Loucy (cell line): ENCODE measurements around the gene JAZF1.

Source experiments
- H2AFZ ChIP-seq: fragments of 200-600 bp; sonication (generic); 2 replicates; pipeline ENCODE4 v1.6.0; 2016; ENCODE audit warnings: antibody characterized with exemption, mild to moderate bottlenecking, low read length, moderate library complexity
- H3F3A ChIP-seq: fragments of 200-600 bp; 2 replicates; pipeline ENCODE4 v1.6.0; 2016; ENCODE audit warnings: antibody characterized with exemption, low read depth, mild to moderate bottlenecking
- H3K27me3 ChIP-seq: fragments of 200-600 bp; sonication (generic); 2 replicates; pipeline ENCODE4 v1.6.1; 2014; ENCODE audit warnings: low read length, mild to moderate bottlenecking; ENCODE audit not compliant: insufficient read depth, poor library complexity, severe bottlenecking
- H3K36me3 ChIP-seq: fragments of 200-600 bp; sonication (generic); 2 replicates; pipeline ENCODE4 v1.6.1; 2016; ENCODE audit warnings: low read length; ENCODE audit not compliant: insufficient read depth
- H3K4me1 ChIP-seq: fragments of 200-600 bp; sonication (generic); 2 replicates; pipeline ENCODE4 v1.5.1; 2014; ENCODE audit warnings: low read length, mild to moderate bottlenecking; ENCODE audit not compliant: insufficient read depth, poor library complexity, severe bottlenecking
- H3K4me2 ChIP-seq: fragments of 200-600 bp; sonication (generic); 2 replicates; pipeline ENCODE4 v1.6.0; 2014; ENCODE audit warnings: antibody characterized with exemption, low read length, low read depth, mild to moderate bottlenecking; ENCODE audit not compliant: poor library complexity, severe bottlenecking
- H3K4me3 ChIP-seq: fragments of 200-600 bp; sonication (generic); 2 replicates; pipeline ENCODE4 v1.5.1; 2014; ENCODE audit warnings: low read length, mild to moderate bottlenecking, mixed read lengths; ENCODE audit not compliant: poor library complexity, severe bottlenecking
- H3K79me2 ChIP-seq: fragments of 200-600 bp; sonication (generic); 2 replicates; pipeline ENCODE4 v1.6.1; 2014; ENCODE audit warnings: low read length; ENCODE audit not compliant: insufficient read depth
- H3K9ac ChIP-seq: fragments of 200-600 bp; sonication (generic); 2 replicates; pipeline ENCODE4 v1.6.0; 2014; ENCODE audit warnings: mild to moderate bottlenecking, low read depth, low read length, moderate library complexity; ENCODE audit not compliant: poor library complexity, severe bottlenecking
- H3K9me2 ChIP-seq: fragments of 200-600 bp; sonication (generic); replicated peaks from 2 replicates; pipeline ENCODE4 v1.6.1; 2016; ENCODE audit warnings: low read depth, low read length, mixed read lengths
- H3K9me3 ChIP-seq: fragments of 200-600 bp; sonication (generic); 2 replicates; pipeline ENCODE4 v1.6.1; 2014; ENCODE audit warnings: mild to moderate bottlenecking, antibody characterized with exemption, low read length, low read depth; ENCODE audit not compliant: insufficient read depth
- H4K20me1 ChIP-seq: fragments of 200-600 bp; sonication (generic); 2 replicates; pipeline ENCODE4 v1.6.0; 2014; ENCODE audit warnings: antibody characterized with exemption, low read length, mild to moderate bottlenecking; ENCODE audit not compliant: insufficient read depth, poor library complexity, severe bottlenecking
- CTCF ChIP-seq: fragments of 200-600 bp; sonication (generic); conservative IDR thresholded peaks from 2 replicates; pipeline ENCODE4 v1.5.1; 2014; ENCODE audit warnings: mild to moderate bottlenecking, antibody characterized with exemption, low read length
- EZH2phosphoT487 ChIP-seq: fragments of 200-600 bp; IDR thresholded peaks from 2 replicates; pipeline ENCODE4 v1.6.1; 2018; ENCODE audit warnings: antibody characterized with exemption, mild to moderate bottlenecking, moderate library complexity, borderline replicate concordance

Gene JAZF1

GRCh38 chr7:28024786-28025334 lies 155.7 kb downstream of the JAZF1 start:
- H3K9me2 ChIP-seq: no peaks in the 10 kb centered on the region

GRCh38 chr7:28020302-28020940 lies 160.2 kb downstream of the JAZF1 start:
- H3K4me3 ChIP-seq: no peak overlapping the region
- H3K27me3 ChIP-seq: no peaks in the 10 kb centered on the region
- H3K79me2 ChIP-seq: peaks cover 4% of the 10 kb centered on the region; the same call in 1 of the 2 replicates
- no peaks in the 10 kb centered on the region for H4K20me1 ChIP-seq
- peaks cover 17% of the 10 kb centered on the region for H3K4me1 ChIP-seq
- H3F3A ChIP-seq: no peaks in the 10 kb centered on the region
- no peak overlapping the region for H3K4me2 ChIP-seq
- H2AFZ ChIP-seq: no peak overlapping the region
- H3K36me3 ChIP-seq: no peaks in the 10 kb centered on the region
- H3K9me3 ChIP-seq: no peaks in the 10 kb centered on the region
- peak overlapping the region; percentile 30 for H3K9ac ChIP-seq
- no peak for TF ChIP-seq EZH2phosphoT487
- peak; percentile 91 for TF ChIP-seq CTCF
- H3K9me2 ChIP-seq: no peaks in the 10 kb centered on the region

More at GRCh38 chr7:28024786-28025334, 155.7 kb downstream of the JAZF1 start:
- peaks cover under 1% of the 10 kb centered on the region; the same call in 1 of the 2 replicates for H3K79me2 ChIP-seq
- H3K9me3 ChIP-seq: no peaks in the 10 kb centered on the region
- H2AFZ ChIP-seq: no peak overlapping the region
- no peaks in the 10 kb centered on the region for H3K27me3 ChIP-seq
- H4K20me1 ChIP-seq: no peaks in the 10 kb centered on the region
- no peak for TF ChIP-seq CTCF
- TF ChIP-seq EZH2phosphoT487: no peak
- H3K4me3 ChIP-seq: no peak overlapping the region
- H3F3A ChIP-seq: no peaks in the 10 kb centered on the region
- H3K9ac ChIP-seq: no peak overlapping the region
- peaks cover 30% of the 10 kb centered on the region for H3K4me1 ChIP-seq
- peak overlapping the region; percentile 14 for H3K4me2 ChIP-seq
- no peaks in the 10 kb centered on the region for H3K36me3 ChIP-seq

GRCh38 chr7:28018856-28019465 lies 161.6 kb downstream of the JAZF1 start:
- Histone ChIP-seq H4K20me1 (no peaks in the 10 kb centered on the region), H3K27me3 (no peaks in the 10 kb centered on the region), H2AFZ (no peak overlapping the region), H3K79me2 (peaks cover 4% of the 10 kb centered on the region; the same call in 1 of the 2 replicates), H3K4me3 (no peak overlapping the region), H3K36me3 (peaks cover 8% of the 10 kb centered on the region; the same call in 1 of the 2 replicates), H3K9ac (no peak overlapping the region), H3F3A (no peaks in the 10 kb centered on the region), H3K4me2 (no peak overlapping the region), H3K9me3 (peaks cover 11% of the 10 kb centered on the region; the same call in 1 of the 2 replicates), H3K4me1 (peaks cover 5% of the 10 kb centered on the region), H3K9me2 (no peaks in the 10 kb centered on the region)
- no peak for TF ChIP-seq EZH2phosphoT487
- TF ChIP-seq CTCF: no peak
